ENCODE measurements around the gene ADAMTSL1. TPM values are rescaled to one million over a fixed set of nuclear protein-coding genes. Genes with fewer than 3 reads are reported as not detected.
A peak's percentile ranks its signal among the peaks of the same experiment; 100 is the strongest.

ADAMTSL1 gene
- total and polyA plus RNA-seq, 12 donors: 0.37 to 5.2 (median 1.9) TPM

- intact Hi-C loops (cut with DNase I): loop anchor here in 1 of 10 donors (10.0 kb wide), 1 partner anchor 103 kb away; no protein-coding TSS in a partner anchor
- Histone ChIP-seq H3K9me3 (peaks cover 0 to 14% (median 0%) of the 10 kb centered on the region in 11 donors), H3K4me1 (no peaks in the 10 kb centered on the region), H3K27me3 (no peaks in the 10 kb centered on the region), H3K27ac (no peak overlapping the region), H3K36me3 (peaks cover 0 to 11% (median 0%) of the 10 kb centered on the region in 9 donors), H3K4me3 (no peak overlapping the region)
- no peak for TF ChIP-seq CTCF (IDR thresholded peaks at IDR 0.05)
- DNase-seq: no peak
- WGBS, 2 donors: 67 to 73% methylated on average over 2 of the region's 2 CpGs
- no peak for ATAC-seq
Observed at GRCh38 chr9:18881758-18882157, 407.8 kb downstream of the ADAMTSL1 start.

DNA sequence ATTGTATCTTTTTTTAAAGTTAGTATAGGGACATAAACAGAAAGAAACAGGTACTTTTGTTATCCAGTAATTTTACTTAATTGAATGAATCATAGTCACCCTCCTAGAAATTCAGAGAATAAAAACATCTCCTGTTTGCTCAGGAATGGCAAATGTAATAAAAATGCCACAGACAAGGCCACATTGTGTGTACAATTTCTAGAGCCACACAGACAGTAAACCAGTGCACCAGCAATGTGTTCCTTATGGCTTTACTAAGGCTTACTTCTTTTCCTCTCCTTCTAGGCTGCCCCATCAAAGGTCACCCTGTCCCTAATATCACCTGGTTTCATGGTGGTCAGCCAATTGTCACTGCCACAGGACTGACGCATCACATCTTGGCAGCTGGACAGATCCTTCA is 413.6 kb downstream of the ADAMTSL1 start:
- no peak for ATAC-seq
- peaks cover 0 to 9% (median 0%) of the 10 kb centered on the region in 9 donors for H3K36me3 ChIP-seq
- 82 to 95% methylated on average over 1 of the region's 1 CpG for WGBS, 2 donors
- peaks cover 0 to 6% (median 0%) of the 10 kb centered on the region in 9 donors for H3K4me1 ChIP-seq
- no peak for DNase-seq
- H3K4me3 ChIP-seq: no peak overlapping the region
- H3K27me3 ChIP-seq: no peaks in the 10 kb centered on the region
- H3K27ac ChIP-seq: no peak overlapping the region
- no peak for TF ChIP-seq CTCF (IDR thresholded peaks at IDR 0.05)
- intact Hi-C loops (cut with DNase I): loop anchor here in 1 of 10 donors (10.0 kb wide), 1 partner anchor 97 kb away; no protein-coding TSS in a partner anchor
- peaks cover 0 to 13% (median 0%) of the 10 kb centered on the region in 11 donors for H3K9me3 ChIP-seq

GRCh38 chr9:18888290-18888689 is 414.3 kb downstream of the ADAMTSL1 start:
- intact Hi-C loops (cut with DNase I): loop anchor here in 1 of 10 donors (10.0 kb wide), 1 partner anchor 97 kb away; no protein-coding TSS in a partner anchor
- H3K27ac ChIP-seq: no peak overlapping the region
- H3K27me3 ChIP-seq: no peaks in the 10 kb centered on the region
- ATAC-seq (peak; percentile 46 to 93 (median 82)), DNase-seq (peak in 1 of 2 donors; percentile 25)
- H3K36me3 ChIP-seq: peaks cover 0 to 2% (median 0%) of the 10 kb centered on the region in 9 donors
- peaks cover 0 to 6% (median 0%) of the 10 kb centered on the region in 9 donors for H3K4me1 ChIP-seq
- H3K9me3 ChIP-seq: peaks cover 0 to 6% (median 0%) of the 10 kb centered on the region in 11 donors
- no peak overlapping the region for H3K4me3 ChIP-seq
- TF ChIP-seq CTCF (IDR thresholded peaks at IDR 0.05): no peak
- WGBS, 2 donors: 46 to 69% methylated on average over 1 of the region's 1 CpG

GRCh38 chr9:18889550-18889949 is 415.6 kb downstream of the ADAMTSL1 start:
- Histone ChIP-seq H3K4me3 (no peak overlapping the region), H3K36me3 (no peaks in the 10 kb centered on the region), H3K27me3 (no peaks in the 10 kb centered on the region), H3K4me1 (peaks cover 0 to 6% (median 0%) of the 10 kb centered on the region in 9 donors), H3K27ac (no peak overlapping the region), H3K9me3 (peaks cover 0 to 4% (median 0%) of the 10 kb centered on the region in 11 donors)
- ATAC-seq: peak in 2 of 8 donors; percentile 18 to 44
- DNase-seq: no peak
- intact Hi-C loops (cut with DNase I): loop anchor here in 1 of 10 donors (10.0 kb wide), 1 partner anchor 95 kb away; no protein-coding TSS in a partner anchor
- WGBS, 2 donors: 95 to 96% methylated on average over 12 of the region's 12 CpGs
- no peak for TF ChIP-seq CTCF (IDR thresholded peaks at IDR 0.05)
